Mesenchymal stem cell (in vitro differentiated cells and primary cell): Measurements from ENCODE around the gene MTHFD1.

Experiments used
- DNase-seq: peaks from one replicate; pipeline ENCODE4 v3.0.0-alpha.2; 2013
- H2AFZ ChIP-seq: one replicate; pipeline ENCODE4 v1.6.1; 2013; ENCODE audit warnings: low read depth, mild to moderate bottlenecking, control low read depth, inconsistent platforms, low read length, moderate library complexity
- H2AK5ac ChIP-seq: 2 replicates; pipeline ENCODE4 v1.6.1; 2013; ENCODE audit warnings: low read length, moderate library complexity, mild to moderate bottlenecking, inconsistent platforms; ENCODE audit not compliant: severe bottlenecking
- H2BK120ac ChIP-seq: one replicate; pipeline ENCODE4 v1.6.1; 2013; ENCODE audit warnings: low read depth, mild to moderate bottlenecking, inconsistent platforms, low read length, moderate library complexity
- H2BK12ac ChIP-seq, 2 experiments: one replicate each; pipeline ENCODE4 v1.6.1; 2013; ENCODE audit warnings: inconsistent platforms in 2 of 2, low read length in 2 of 2, mild to moderate bottlenecking in 2 of 2, moderate library complexity in 2 of 2, control low read depth in 1 of 2
- H2BK15ac ChIP-seq: one replicate; pipeline ENCODE4 v1.6.1; 2013; ENCODE audit warnings: mild to moderate bottlenecking, low read depth, inconsistent platforms; ENCODE audit not compliant: poor library complexity, severe bottlenecking
- H2BK5ac ChIP-seq: 2 replicates; pipeline ENCODE4 v1.6.1; 2013; ENCODE audit warnings: low read depth, mild to moderate bottlenecking, low read length, control low read depth, inconsistent platforms; ENCODE audit not compliant: poor library complexity, severe bottlenecking
- H3K14ac ChIP-seq, 2 experiments: one replicate each; pipeline ENCODE4 v1.6.1; 2013; ENCODE audit warnings: inconsistent platforms in 2 of 2, low read length in 2 of 2, control low read depth in 1 of 2, mild to moderate bottlenecking in 1 of 2, moderate library complexity in 1 of 2
- H3K18ac ChIP-seq, 2 experiments: one replicate each; pipeline ENCODE4 v1.6.1; 2013; ENCODE audit warnings: inconsistent platforms in 2 of 2, low read length in 2 of 2, control low read depth in 1 of 2, low read depth in 1 of 2, mild to moderate bottlenecking in 1 of 2
- H3K23ac ChIP-seq, 2 experiments: one replicate each; pipeline ENCODE4 v1.6.1; 2013; ENCODE audit warnings: inconsistent platforms in 2 of 2, low read length in 2 of 2, mild to moderate bottlenecking in 2 of 2, moderate library complexity in 2 of 2, control low read depth in 1 of 2
- H3K27ac ChIP-seq: 2 replicates; pipeline ENCODE4 v1.5.1; 2013; ENCODE audit warnings: mild to moderate bottlenecking, moderate library complexity, low read length, control low read depth, inconsistent platforms; ENCODE audit not compliant: poor library complexity, severe bottlenecking
- H3K27me3 ChIP-seq, 2 experiments: 2 replicates each; pipeline versions ENCODE4 v1.6.1 to v1.7.0; 2013; ENCODE audit warnings: low read length in 2 of 2, mild to moderate bottlenecking in 2 of 2, moderate library complexity in 2 of 2, control low read depth in 1 of 2, inconsistent platforms in 1 of 2; ENCODE audit not compliant: control insufficient read depth in 1 of 2, insufficient read depth in 1 of 2
- H3K36me3 ChIP-seq, 2 experiments: 2 replicates each; pipeline versions ENCODE4 v1.6.1 to v1.7.0; 2013; ENCODE audit warnings: low read length in 2 of 2, control low read depth in 1 of 2, inconsistent platforms in 1 of 2, low read depth in 1 of 2, mild to moderate bottlenecking in 1 of 2; ENCODE audit not compliant: insufficient read depth in 2 of 2, control insufficient read depth in 1 of 2
- H3K4ac ChIP-seq, 2 experiments: one replicate each; pipeline ENCODE4 v1.6.1; 2013; ENCODE audit warnings: inconsistent platforms in 2 of 2, low read length in 2 of 2, mild to moderate bottlenecking in 2 of 2, moderate library complexity in 2 of 2, control low read depth in 1 of 2, low read depth in 1 of 2
- H3K4me1 ChIP-seq: 2 replicates; pipeline ENCODE4 v1.6.1; 2013; ENCODE audit warnings: low read depth, low read length, control low read depth; ENCODE audit not compliant: control insufficient read depth, insufficient read depth
- H3K4me2 ChIP-seq: 2 replicates; pipeline ENCODE4 v1.6.1; 2013; ENCODE audit warnings: low read length, mild to moderate bottlenecking, inconsistent platforms; ENCODE audit not compliant: poor library complexity, severe bottlenecking
- H3K4me3 ChIP-seq, 2 experiments: 2 replicates each; pipeline versions ENCODE4 v1.5.1 to v1.7.0; 2013; ENCODE audit warnings: low read length in 2 of 2, mild to moderate bottlenecking in 2 of 2, control low read depth in 1 of 2, low read depth in 1 of 2; ENCODE audit not compliant: insufficient read depth in 1 of 2
- H3K79me1 ChIP-seq: replicated peaks from 2 replicates; pipeline ENCODE4 v1.6.1; 2013; ENCODE audit warnings: mild to moderate bottlenecking, control low read depth, low read length, inconsistent platforms; ENCODE audit not compliant: poor library complexity, severe bottlenecking
- H3K9ac ChIP-seq: 2 replicates; pipeline ENCODE4 v1.7.0; 2013; ENCODE audit warnings: mild to moderate bottlenecking, low read length, moderate library complexity
- H3K9me3 ChIP-seq: 2 replicates; pipeline ENCODE4 v1.7.0; 2013; ENCODE audit warnings: mild to moderate bottlenecking, low read length; ENCODE audit not compliant: control insufficient read depth
- H4K8ac ChIP-seq: one replicate; pipeline ENCODE4 v1.6.1; 2013; ENCODE audit warnings: inconsistent platforms, mild to moderate bottlenecking, low read length, moderate library complexity
- H4K91ac ChIP-seq: one replicate; pipeline ENCODE4 v1.6.1; 2013; ENCODE audit warnings: mild to moderate bottlenecking, low read length, inconsistent platforms
- WGBS: methylation state at CpG from one replicate; pipeline ENCODE4 v1.1.7; 2013; ENCODE audit warnings: mixed read lengths; 5-methylcytosine and 5-hydroxymethylcytosine counted together

The MTHFD1 gene

DNA sequence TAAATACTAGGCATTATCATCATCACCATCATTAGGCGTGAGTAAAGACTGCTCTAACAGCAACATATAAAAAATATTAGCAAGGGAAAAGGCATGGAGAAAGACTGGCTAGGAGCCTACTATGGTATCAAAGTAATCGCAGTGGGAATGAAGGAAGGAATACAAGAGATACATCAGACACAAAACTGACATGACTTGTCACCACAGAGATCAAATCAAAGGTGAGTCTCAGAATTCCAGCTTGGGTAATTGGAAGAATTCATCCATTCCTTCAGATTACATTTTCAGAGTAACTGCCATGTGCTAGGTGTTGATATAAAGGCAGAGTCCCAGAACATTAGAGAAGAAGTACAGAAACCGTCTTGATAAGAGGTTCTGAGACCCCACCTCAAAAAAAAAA, 105.3 kb downstream of the MTHFD1 start:
- no peaks in the 10 kb centered on the region for H3K9me3 ChIP-seq
- 100% methylated on average over 2 of the region's 3 CpGs for WGBS
- H3K4me3 ChIP-seq, result no peak overlapping the region
- no peak overlapping the region for H2AFZ ChIP-seq
- H3K4me1 ChIP-seq, result no peaks in the 10 kb centered on the region
- H2BK12ac ChIP-seq, result no peak overlapping the region
- H2AK5ac ChIP-seq, result no peak overlapping the region
- no peak overlapping the region for H3K18ac ChIP-seq
- H3K27me3 ChIP-seq, result no peaks in the 10 kb centered on the region
- H3K4ac ChIP-seq, result no peak overlapping the region
- no peak overlapping the region for H2BK5ac ChIP-seq
- H2BK120ac ChIP-seq, result no peak overlapping the region
- no peak overlapping the region for H3K9ac ChIP-seq
- H3K27ac ChIP-seq, result no peak overlapping the region
- no peak overlapping the region for H3K23ac ChIP-seq
- H3K14ac ChIP-seq, result no peak overlapping the region
- H4K91ac ChIP-seq, result no peak overlapping the region
- H3K36me3 ChIP-seq, result peaks cover 3 to 43% of the 10 kb centered on the region in 2 experiments
- no peak overlapping the region for H3K4me2 ChIP-seq
- no peak overlapping the region for H4K8ac ChIP-seq
- H3K79me1 ChIP-seq, result peaks cover 16% of the 10 kb centered on the region
- no peak overlapping the region for H2BK15ac ChIP-seq
- DNase-seq, result no peak

DNA sequence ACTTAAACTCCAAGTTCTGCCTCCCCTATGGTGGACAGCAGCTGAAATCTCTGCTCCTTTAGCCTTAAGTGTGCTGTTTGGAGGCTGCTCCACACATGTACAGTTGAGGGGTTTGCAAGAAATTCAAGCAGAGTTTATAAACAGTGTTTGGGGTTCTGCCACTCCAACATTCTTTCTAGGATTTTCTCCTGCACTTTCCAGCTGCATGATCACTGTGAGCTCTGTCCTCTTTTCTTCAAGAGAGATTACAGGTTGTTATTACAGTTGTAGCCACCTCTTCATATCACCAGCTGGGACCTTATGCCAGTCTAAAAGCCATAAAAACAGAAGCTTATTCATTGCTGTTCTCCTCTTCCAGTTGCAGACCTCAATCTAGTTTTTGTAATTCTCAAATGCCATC, 107.1 kb downstream of the MTHFD1 start:
- Histone ChIP-seq H3K9ac (no peak overlapping the region), H3K27ac (no peak overlapping the region), H4K91ac (no peak overlapping the region), H2AK5ac (no peak overlapping the region), H2BK15ac (no peak overlapping the region), H3K4me1 (no peaks in the 10 kb centered on the region), H3K14ac (no peak overlapping the region), H3K79me1 (peaks cover 18% of the 10 kb centered on the region), H2BK5ac (no peak overlapping the region), H3K4me2 (no peak overlapping the region), H2BK12ac (no peak overlapping the region), H3K4ac (no peak overlapping the region), H3K23ac (no peak overlapping the region), H3K4me3 (no peak overlapping the region), H3K27me3 (no peaks in the 10 kb centered on the region), H3K9me3 (no peaks in the 10 kb centered on the region), H2BK120ac (no peak overlapping the region), H2AFZ (no peak overlapping the region), H3K18ac (no peak overlapping the region), H4K8ac (no peak overlapping the region), H3K36me3 (peaks cover 0 to 37% of the 10 kb centered on the region in 2 experiments)
- no peak for DNase-seq

DNA sequence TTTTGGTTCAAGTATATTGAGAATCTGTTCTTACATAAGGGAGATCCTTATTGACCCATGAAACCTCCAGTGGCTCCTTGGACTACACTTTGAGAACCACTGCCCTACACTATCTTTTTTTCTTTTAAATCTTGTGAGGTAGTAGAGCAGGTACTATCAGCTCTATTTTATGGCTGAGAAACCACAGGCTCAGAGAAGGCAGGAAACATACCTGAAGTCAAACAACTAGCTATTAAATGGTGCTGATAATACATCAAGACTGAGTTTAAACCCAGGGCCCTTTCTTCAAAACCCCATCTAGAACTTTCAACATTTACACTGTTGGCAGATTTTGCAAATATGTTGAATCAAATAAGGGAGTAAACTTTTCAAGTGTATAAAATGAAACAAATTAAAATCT, 108.6 kb downstream of the MTHFD1 start:
- no peak overlapping the region for H3K4me2 ChIP-seq
- no peak overlapping the region for H3K23ac ChIP-seq
- no peak overlapping the region for H2BK15ac ChIP-seq
- no peak overlapping the region for H2BK120ac ChIP-seq
- no peak overlapping the region for H2AFZ ChIP-seq
- H3K27me3 ChIP-seq, result no peaks in the 10 kb centered on the region
- H4K8ac ChIP-seq, result no peak overlapping the region
- H2BK12ac ChIP-seq, result no peak overlapping the region
- no peak overlapping the region for H3K14ac ChIP-seq
- no peak overlapping the region for H4K91ac ChIP-seq
- DNase-seq, result no peak
- no peak overlapping the region for H2AK5ac ChIP-seq
- no peak overlapping the region for H2BK5ac ChIP-seq
- no peak overlapping the region for H3K4me3 ChIP-seq
- no peak overlapping the region for H3K4ac ChIP-seq
- peaks cover 0 to 27% of the 10 kb centered on the region in 2 experiments for H3K36me3 ChIP-seq
- H3K9me3 ChIP-seq, result no peaks in the 10 kb centered on the region
- H3K4me1 ChIP-seq, result peaks cover 3% of the 10 kb centered on the region
- H3K27ac ChIP-seq, result no peak overlapping the region
- no peak overlapping the region for H3K18ac ChIP-seq
- no peak overlapping the region for H3K9ac ChIP-seq
- H3K79me1 ChIP-seq, result peaks cover 9% of the 10 kb centered on the region

GRCh38 chr14:64500088-64500487, 111.9 kb downstream of the MTHFD1 start:
- DNase-seq, result peak; percentile 61

More at GRCh38 chr14:64500088-64500487, 111.9 kb downstream of the MTHFD1 start:
- Histone ChIP-seq H3K18ac (no peak overlapping the region), H3K27me3 (no peaks in the 10 kb centered on the region), H3K36me3 (peaks cover 0 to 21% of the 10 kb centered on the region in 2 experiments), H3K4me2 (no peak overlapping the region), H2BK12ac (no peak overlapping the region), H4K8ac (no peak overlapping the region), H2BK120ac (no peak overlapping the region), H2AK5ac (no peak overlapping the region), H3K23ac (no peak overlapping the region), H3K9me3 (no peaks in the 10 kb centered on the region), H3K14ac (no peak overlapping the region), H3K4ac (no peak overlapping the region), H4K91ac (no peak overlapping the region), H3K79me1 (peaks cover 4% of the 10 kb centered on the region), H3K9ac (peak overlapping the region; percentile 41), H2BK5ac (no peak overlapping the region), H2BK15ac (no peak overlapping the region), H3K4me3 (no peak overlapping the region), H2AFZ (no peak overlapping the region), H3K27ac (no peak overlapping the region), H3K4me1 (peaks cover 11% of the 10 kb centered on the region)
- WGBS, result 100% methylated on average over 1 of the region's 1 CpG
